T-helper 22 cell (primary cell): ENCODE data around the gene METRN.
"Not testable (repeated sequence)": the region's sequence is repeated elsewhere in the genome, so short reads cannot be mapped to it uniquely, and the experiment has no call there.

Source experiments
- DNase-seq: peaks from one replicate; pipeline ENCODE4 v3.0.0-alpha.2; 2020; ENCODE audit warnings: low read depth

METRN gene

GRCh38 chr16:710500-711075 lies 4.3 kb upstream of the METRN start:
- DNase-seq, result no peak

- DNase-seq, result no peak
These were observed 3.8 kb upstream of the METRN start for GRCh38 chr16:711084-711483.

GRCh38 chr16:711548-712320 lies 3.2 kb upstream of the METRN start:
- DNase-seq, result peak; percentile 52

- DNase-seq, result not testable (repeated sequence)
These were observed 2.1 kb upstream of the METRN start for GRCh38 chr16:712740-713250.

- DNase-seq, result no peak
These were observed 839 bp upstream of the METRN start for GRCh38 chr16:714079-714478.

GRCh38 chr16:715477-716199 lies 720 bp downstream of the METRN start:
- no peak for DNase-seq

- DNase-seq, result no peak
These were observed 1.3 kb downstream of the METRN start for GRCh38 chr16:716200-716568.

- no peak for DNase-seq
These were observed 1.9 kb downstream of the METRN start for GRCh38 chr16:716768-717325.

GRCh38 chr16:717450-718245 lies 2.7 kb downstream of the METRN start:
- no peak for DNase-seq

GRCh38 chr16:718389-718788 lies 3.5 kb downstream of the METRN start:
- no peak for DNase-seq

- DNase-seq, result no peak
These were observed 4.0 kb downstream of the METRN start for GRCh38 chr16:718922-719321.

- no peak for DNase-seq
These were observed 5.0 kb downstream of the METRN start for GRCh38 chr16:719815-720446.

GRCh38 chr16:720447-720989 lies 5.6 kb downstream of the METRN start:
- DNase-seq, result no peak

- peak; percentile 48 for DNase-seq
These were observed 6.3 kb downstream of the METRN start, which contains the start of gene ANTKMT for GRCh38 chr16:720990-721764. ANTKMT (plus strand) TSS chr16:721146; CDS start chr16:721275, 129 bp downstream.

GRCh38 chr16:721765-722540 lies 7.0 kb downstream of the METRN start:
- DNase-seq, result no peak

GRCh38 chr16:722835-723633 lies 8.1 kb downstream of the METRN start:
- no peak for DNase-seq

GRCh38 chr16:723695-724094 lies 8.8 kb downstream of the METRN start:
- DNase-seq, result no peak
